ENCODE data around the gene SSBP2.

SSBP2 gene

GRCh38 chr5:81783401-81783800 lies 32.5 kb upstream of the SSBP2 start:
- Histone ChIP-seq H3K4me3 (ENCODE audit: severe bottlenecking) (no peak overlapping the region), H3K9me3 (ENCODE audit: severe bottlenecking) (no peaks in the 10 kb centered on the region), H3K27ac (ENCODE audit: poor library complexity, severe bottlenecking) (no peak overlapping the region), H3K27me3 (ENCODE audit: insufficient read depth, poor library complexity, severe bottlenecking) (no peaks in the 10 kb centered on the region), H3K36me3 (ENCODE audit: low read depth) (no peaks in the 10 kb centered on the region), H3K4me1 (ENCODE audit: insufficient read depth, poor library complexity, severe bottlenecking) (peaks cover 32% of the 10 kb centered on the region)
- no peak for TF ChIP-seq CTCF (IDR thresholded peaks at IDR 0.05; ENCODE audit: poor library complexity, severe bottlenecking)
- ATAC-seq (ENCODE audit: low read depth): no peak
- no peak for DNase-seq (ENCODE audit: low spot score)

DNA sequence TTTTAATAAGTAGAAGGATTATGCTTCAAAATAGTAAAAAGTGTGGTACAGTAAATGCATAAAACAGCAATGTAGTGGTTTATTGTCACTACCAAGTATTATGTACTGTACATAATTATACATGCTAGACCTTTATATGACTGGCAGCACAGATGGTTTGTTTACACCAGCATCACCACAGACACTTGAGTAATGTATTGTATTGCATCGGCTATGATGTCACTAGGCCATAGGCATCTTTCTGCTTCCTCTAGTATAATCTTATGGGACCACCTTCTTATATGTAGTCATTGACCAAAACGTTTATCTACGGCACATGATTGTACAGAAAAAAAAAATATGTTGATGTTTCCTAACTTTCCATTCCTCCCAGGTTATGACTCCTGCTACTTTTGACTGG lies 31.9 kb upstream of the SSBP2 start:
- no peak overlapping the region for H3K4me3 ChIP-seq (ENCODE audit: severe bottlenecking)
- peaks cover 27% of the 10 kb centered on the region for H3K4me1 ChIP-seq (ENCODE audit: insufficient read depth, poor library complexity, severe bottlenecking)
- ATAC-seq (ENCODE audit: low read depth) (no peak), DNase-seq (ENCODE audit: low spot score) (no peak)
- H3K9me3 ChIP-seq (ENCODE audit: severe bottlenecking): no peaks in the 10 kb centered on the region
- H3K27ac ChIP-seq (ENCODE audit: poor library complexity, severe bottlenecking): no peak overlapping the region
- H3K27me3 ChIP-seq (ENCODE audit: insufficient read depth, poor library complexity, severe bottlenecking): no peaks in the 10 kb centered on the region
- no peak for TF ChIP-seq CTCF (IDR thresholded peaks at IDR 0.05; ENCODE audit: poor library complexity, severe bottlenecking)
- no peaks in the 10 kb centered on the region for H3K36me3 ChIP-seq (ENCODE audit: low read depth)

- no peak for DNase-seq (ENCODE audit: low spot score)
- Histone ChIP-seq H3K36me3 (ENCODE audit: low read depth) (no peaks in the 10 kb centered on the region), H3K27me3 (ENCODE audit: insufficient read depth, poor library complexity, severe bottlenecking) (no peaks in the 10 kb centered on the region), H3K9me3 (ENCODE audit: severe bottlenecking) (no peaks in the 10 kb centered on the region), H3K4me3 (ENCODE audit: severe bottlenecking) (no peak overlapping the region), H3K27ac (ENCODE audit: poor library complexity, severe bottlenecking) (no peak overlapping the region), H3K4me1 (ENCODE audit: insufficient read depth, poor library complexity, severe bottlenecking) (peaks cover 8% of the 10 kb centered on the region)
- ATAC-seq (ENCODE audit: low read depth): no peak
- no peak for TF ChIP-seq CTCF (IDR thresholded peaks at IDR 0.05; ENCODE audit: poor library complexity, severe bottlenecking)
Observed at GRCh38 chr5:81779916-81780266, 29.0 kb upstream of the SSBP2 start.

DNA sequence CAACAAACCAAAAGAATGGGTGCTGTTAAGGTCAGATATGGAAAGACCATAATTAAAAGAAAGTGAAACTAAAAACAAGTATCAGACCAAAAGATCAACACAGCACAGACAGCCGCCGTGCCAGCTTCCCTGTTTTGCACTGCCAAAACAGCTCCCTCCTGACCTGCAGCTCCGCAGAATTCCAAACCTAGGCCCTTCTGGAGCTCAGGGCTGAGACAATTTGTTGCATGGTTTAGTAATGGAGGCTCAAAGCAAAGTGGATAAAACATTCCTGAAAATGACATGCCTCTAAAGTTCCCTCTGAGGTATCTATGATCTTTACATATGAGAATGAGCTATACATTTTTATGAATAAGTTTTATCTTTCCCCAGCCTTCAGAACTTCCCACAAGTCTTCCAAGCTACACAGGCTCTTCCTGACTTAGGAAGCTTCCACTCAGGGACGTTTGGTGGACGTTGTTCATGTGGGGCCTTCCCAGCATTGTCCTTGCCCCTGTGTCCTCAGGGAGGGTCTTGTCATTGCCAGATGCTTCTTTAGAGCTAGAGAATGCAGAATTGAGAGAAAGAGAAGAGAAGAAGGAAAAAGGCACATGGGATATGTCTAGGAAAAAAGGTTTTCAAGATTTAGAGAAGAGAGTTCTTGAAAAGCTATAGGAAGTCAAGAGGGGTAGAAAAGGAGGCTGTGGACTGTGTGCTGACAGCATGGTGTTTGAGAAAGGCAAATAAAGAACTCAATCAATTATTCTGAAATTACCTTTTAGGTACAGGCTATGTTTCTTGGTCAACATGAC lies 28.4 kb upstream of the SSBP2 start:
- Histone ChIP-seq H3K4me1 (ENCODE audit: insufficient read depth, poor library complexity, severe bottlenecking) (peaks cover 8% of the 10 kb centered on the region), H3K27me3 (ENCODE audit: insufficient read depth, poor library complexity, severe bottlenecking) (no peaks in the 10 kb centered on the region), H3K4me3 (ENCODE audit: severe bottlenecking) (no peak overlapping the region), H3K27ac (ENCODE audit: poor library complexity, severe bottlenecking) (no peak overlapping the region), H3K36me3 (ENCODE audit: low read depth) (no peaks in the 10 kb centered on the region), H3K9me3 (ENCODE audit: severe bottlenecking) (no peaks in the 10 kb centered on the region)
- DNase-seq (ENCODE audit: low spot score) (no peak), ATAC-seq (ENCODE audit: low read depth) (peak; percentile 71)
- TF ChIP-seq CTCF (IDR thresholded peaks at IDR 0.05; ENCODE audit: poor library complexity, severe bottlenecking): no peak

- Histone ChIP-seq H3K4me1 (ENCODE audit: insufficient read depth, poor library complexity, severe bottlenecking) (peaks cover 8% of the 10 kb centered on the region), H3K9me3 (ENCODE audit: severe bottlenecking) (no peaks in the 10 kb centered on the region), H3K27ac (ENCODE audit: poor library complexity, severe bottlenecking) (no peak overlapping the region), H3K36me3 (ENCODE audit: low read depth) (no peaks in the 10 kb centered on the region), H3K27me3 (ENCODE audit: insufficient read depth, poor library complexity, severe bottlenecking) (no peaks in the 10 kb centered on the region), H3K4me3 (ENCODE audit: severe bottlenecking) (no peak overlapping the region)
- TF ChIP-seq CTCF (IDR thresholded peaks at IDR 0.05; ENCODE audit: poor library complexity, severe bottlenecking): no peak
- DNase-seq (ENCODE audit: low spot score) (no peak), ATAC-seq (ENCODE audit: low read depth) (peak; percentile 60; the same call in 2 of the 3 replicates)
Observed at GRCh38 chr5:81778642-81779041, 27.7 kb upstream of the SSBP2 start.

All from RWPE2 (cell line).